Suprapubic skin (tissue), 3 donors: Measurements from ENCODE around the gene SLC13A4.

Source experiments
- POLR2AphosphoS5 ChIP-seq, 3 donors: sonication (generic); formaldehyde crosslinking; IDR thresholded peaks; one replicate each; pipeline ENCODE4 v1.6.1; 2017; ENCODE audit warnings: antibody characterized with exemption in 3 of 3
- TF ChIP-seq, protein P1 (sequence below), 2 donors: fragments of 200-600 bp in 1 of 2; fragments of 450-650 bp in 1 of 2; sonication (generic) in 1 of 2; IDR thresholded peaks; one replicate each; pipeline ENCODE4 v1.5.1; 2016 to 2019; ENCODE audit warnings: antibody characterized with exemption in 2 of 2, mild to moderate bottlenecking in 1 of 2, moderate library complexity in 1 of 2

DNA sequence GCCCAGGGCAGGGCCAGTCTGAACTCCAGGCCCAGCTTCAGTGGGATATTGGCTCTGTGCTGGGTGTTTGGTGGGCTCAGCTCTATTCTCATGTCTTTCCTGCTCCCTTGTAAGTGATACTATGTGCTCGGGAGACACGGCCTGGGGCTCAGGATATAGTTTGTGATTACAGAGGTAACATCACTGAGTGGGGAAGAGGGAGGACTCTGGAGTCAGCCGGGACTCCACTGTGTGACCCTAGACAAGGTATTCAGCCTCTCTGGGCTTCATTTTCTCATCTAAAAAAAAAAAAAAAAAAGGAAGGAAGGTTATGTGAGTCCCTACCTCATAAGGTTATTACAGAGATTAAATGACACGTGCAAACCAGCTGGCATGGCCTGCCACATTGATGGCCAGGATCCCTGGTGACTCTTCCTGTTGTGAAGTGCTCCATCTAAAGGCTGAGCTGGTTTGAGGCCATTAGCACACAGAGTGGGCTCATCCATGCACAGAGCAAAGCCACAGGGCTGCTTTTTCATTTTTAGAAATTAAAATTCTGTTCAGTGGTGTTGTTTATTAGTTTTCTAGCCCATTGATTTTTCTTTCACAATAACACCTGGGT is 15.7 kb downstream of the SLC13A4 start:
- TF ChIP-seq, protein P1, sequence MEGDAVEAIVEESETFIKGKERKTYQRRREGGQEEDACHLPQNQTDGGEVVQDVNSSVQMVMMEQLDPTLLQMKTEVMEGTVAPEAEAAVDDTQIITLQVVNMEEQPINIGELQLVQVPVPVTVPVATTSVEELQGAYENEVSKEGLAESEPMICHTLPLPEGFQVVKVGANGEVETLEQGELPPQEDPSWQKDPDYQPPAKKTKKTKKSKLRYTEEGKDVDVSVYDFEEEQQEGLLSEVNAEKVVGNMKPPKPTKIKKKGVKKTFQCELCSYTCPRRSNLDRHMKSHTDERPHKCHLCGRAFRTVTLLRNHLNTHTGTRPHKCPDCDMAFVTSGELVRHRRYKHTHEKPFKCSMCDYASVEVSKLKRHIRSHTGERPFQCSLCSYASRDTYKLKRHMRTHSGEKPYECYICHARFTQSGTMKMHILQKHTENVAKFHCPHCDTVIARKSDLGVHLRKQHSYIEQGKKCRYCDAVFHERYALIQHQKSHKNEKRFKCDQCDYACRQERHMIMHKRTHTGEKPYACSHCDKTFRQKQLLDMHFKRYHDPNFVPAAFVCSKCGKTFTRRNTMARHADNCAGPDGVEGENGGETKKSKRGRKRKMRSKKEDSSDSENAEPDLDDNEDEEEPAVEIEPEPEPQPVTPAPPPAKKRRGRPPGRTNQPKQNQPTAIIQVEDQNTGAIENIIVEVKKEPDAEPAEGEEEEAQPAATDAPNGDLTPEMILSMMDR (IDR thresholded peaks at IDR 0.05) = no peak
- no peak for TF ChIP-seq POLR2AphosphoS5 (IDR thresholded peaks at IDR 0.05)
